GM18526 (cell line): ENCODE results near the gene DUSP8.

Experiments used
- POLR2A ChIP-seq: IDR thresholded peaks from 3 replicates; pipeline ENCODE4 v1.6.1; 2011; ENCODE audit not compliant: insufficient read length; ENCODE audit errors: extremely low read depth

DUSP8 gene

GRCh38 chr11:1515082-1516060 is 56.7 kb downstream of the DUSP8 start:
- TF ChIP-seq POLR2A, result no peak

GRCh38 chr11:1514336-1515061 is 57.6 kb downstream of the DUSP8 start:
- no peak for TF ChIP-seq POLR2A

GRCh38 chr11:1513326-1514296 is 58.5 kb downstream of the DUSP8 start:
- TF ChIP-seq POLR2A, result no peak

GRCh38 chr11:1511937-1512496 is 60.1 kb downstream of the DUSP8 start:
- TF ChIP-seq POLR2A, result no peak

DNA sequence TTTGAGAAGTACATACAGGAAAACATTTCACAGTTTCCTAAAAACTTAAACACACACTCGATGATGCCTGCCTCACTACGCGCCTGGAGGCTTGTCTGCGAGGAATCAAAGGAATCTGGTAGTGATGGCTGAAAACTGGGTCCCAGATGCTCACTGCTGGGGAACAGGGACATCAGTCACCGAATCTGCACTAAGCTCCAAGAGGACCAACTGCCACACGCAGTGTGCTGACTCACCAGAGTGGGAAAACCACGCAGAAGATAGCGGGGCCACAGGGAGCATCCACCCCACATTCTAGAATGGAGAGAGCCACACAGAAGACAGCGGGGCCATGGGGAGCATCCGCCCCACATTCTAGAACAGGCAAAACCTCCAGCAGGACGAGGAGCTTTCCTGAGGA is 61.1 kb downstream of the DUSP8 start:
- TF ChIP-seq POLR2A, result no peak

- TF ChIP-seq POLR2A, result no peak
Measured at GRCh38 chr11:1509626-1510255, 62.3 kb downstream of the DUSP8 start.

DNA sequence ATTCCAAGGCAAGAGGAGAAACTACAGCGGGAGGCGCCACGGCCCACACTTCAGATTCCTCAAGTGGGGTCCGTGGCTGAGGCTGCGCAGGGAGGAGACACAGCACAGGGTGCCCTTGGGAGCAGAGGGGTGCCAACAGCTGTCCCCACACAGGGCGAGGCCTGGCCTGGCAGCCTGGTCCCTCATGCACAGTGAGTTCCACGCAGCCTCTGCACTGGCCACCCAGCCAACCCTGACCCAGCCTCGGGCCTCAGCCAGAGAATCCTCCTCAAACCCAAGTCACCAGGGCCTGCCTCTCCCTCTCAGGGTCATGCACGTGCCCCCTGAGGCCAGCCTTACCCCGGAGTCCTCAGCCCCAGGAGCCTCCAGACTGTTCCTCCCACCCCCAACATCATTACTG is 63.1 kb downstream of the DUSP8 start:
- TF ChIP-seq POLR2A, result no peak

GRCh38 chr11:1508491-1508891 is 63.6 kb downstream of the DUSP8 start:
- no peak for TF ChIP-seq POLR2A

DNA sequence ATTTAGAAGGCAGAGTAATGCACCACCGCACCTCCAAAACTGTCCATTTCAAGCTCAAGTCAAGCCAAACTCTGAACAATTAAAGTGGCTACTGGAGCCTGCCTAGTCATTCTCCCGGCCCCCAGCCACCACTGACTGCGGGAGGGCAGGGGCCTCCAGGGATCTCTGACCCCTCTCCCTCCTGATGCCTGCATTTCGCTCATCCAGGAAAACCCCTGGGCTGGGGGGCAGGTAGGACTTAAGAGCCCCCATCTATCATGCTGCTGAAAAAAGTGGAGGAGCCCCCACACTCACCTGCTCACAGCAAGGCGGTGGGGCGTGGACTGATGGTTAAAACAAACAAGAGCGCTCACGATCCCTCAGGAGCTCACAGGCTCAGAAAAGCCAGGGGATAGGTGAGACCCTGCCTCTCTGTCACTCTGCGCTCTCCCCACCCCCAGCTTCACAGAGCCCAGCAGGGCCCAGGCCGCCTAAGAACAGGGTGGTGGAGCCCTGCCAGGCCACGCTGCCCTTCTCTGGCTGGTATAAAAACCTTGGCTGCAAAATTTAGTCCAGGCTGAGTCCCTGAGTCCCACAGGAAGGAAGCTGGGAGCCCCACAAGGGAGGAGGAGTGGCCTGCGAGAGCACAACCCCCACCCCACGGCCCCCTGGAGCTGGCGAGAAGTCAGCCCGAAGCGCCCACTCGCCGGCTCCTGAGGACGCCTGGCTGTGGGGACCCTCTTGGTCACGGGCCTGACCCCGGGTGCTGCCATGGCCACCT is 64.5 kb downstream of the DUSP8 start:
- no peak for TF ChIP-seq POLR2A

- no peak for TF ChIP-seq POLR2A
Measured at GRCh38 chr11:1506981-1507380, 65.1 kb downstream of the DUSP8 start.

- no peak for TF ChIP-seq POLR2A
Measured at GRCh38 chr11:1505480-1505879, 66.6 kb downstream of the DUSP8 start.

DNA sequence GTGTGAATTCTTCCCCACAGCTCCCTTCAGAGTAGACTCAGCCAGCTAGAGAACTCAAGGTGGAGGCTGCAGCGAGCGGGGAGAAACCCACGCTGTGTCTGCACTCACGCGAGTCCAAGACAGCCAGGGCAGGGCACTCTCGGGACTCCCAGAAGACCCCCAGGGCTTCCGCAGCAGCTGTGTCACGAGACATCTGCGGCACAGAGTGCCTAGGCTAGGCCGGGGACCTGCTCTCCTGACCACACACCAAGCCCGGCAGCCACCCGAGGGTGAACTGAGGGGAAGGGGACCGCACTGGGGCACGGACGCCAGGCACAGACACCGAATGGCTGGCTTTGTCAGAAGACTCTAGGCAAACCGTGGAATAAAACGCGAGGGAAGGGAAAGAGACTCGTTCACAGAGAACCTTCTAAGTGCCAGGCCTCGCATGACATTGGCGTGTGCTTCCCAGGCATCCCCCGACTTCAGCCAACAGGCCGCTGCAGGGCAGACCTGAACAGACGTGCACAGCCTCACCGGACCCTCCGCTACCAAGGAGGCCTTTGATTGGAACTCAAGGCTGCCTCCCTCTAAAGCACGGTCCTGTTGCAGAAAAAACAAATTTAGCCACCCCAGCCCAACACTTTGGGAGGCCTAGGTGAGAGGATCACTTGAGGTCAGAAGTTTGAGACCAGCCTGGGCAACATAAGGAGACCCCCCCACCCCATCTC is 67.3 kb downstream of the DUSP8 start:
- TF ChIP-seq POLR2A, result no peak

DNA sequence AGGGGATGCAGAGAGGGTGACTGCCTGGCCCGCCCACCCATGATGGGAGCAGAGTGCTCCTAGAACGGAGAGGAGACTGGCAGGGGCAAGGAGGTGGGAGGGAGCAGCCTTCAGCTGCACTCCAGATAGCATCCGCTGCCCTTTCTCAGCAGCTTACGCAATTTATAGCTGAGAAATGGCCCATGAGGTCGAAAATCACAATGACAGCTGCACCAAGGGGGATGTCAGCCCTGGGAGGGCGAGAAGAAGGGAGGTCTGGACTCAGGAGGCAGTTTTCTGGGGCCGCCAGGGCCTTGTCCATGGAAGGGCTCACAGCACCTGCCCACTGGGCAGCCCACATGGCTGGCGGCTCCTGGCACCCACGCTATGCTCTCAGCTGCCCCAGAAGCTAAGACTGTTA is 67.9 kb downstream of the DUSP8 start:
- TF ChIP-seq POLR2A, result no peak
